Stimulated activated CD8-positive, alpha-beta memory T cell treated with anti-CD3 and anti-CD28 coated beads, Interleukin-2, amount 100 ng/mL, for 48 hours (primary cell): ENCODE measurements around the gene EPHA5.

ENCODE experiments used
- DNase-seq, 2 donors: peaks; one replicate each; pipeline ENCODE4 v3.0.0-alpha.2; 2020; ENCODE audit warnings: low read depth in 2 of 2

The EPHA5 gene

DNA sequence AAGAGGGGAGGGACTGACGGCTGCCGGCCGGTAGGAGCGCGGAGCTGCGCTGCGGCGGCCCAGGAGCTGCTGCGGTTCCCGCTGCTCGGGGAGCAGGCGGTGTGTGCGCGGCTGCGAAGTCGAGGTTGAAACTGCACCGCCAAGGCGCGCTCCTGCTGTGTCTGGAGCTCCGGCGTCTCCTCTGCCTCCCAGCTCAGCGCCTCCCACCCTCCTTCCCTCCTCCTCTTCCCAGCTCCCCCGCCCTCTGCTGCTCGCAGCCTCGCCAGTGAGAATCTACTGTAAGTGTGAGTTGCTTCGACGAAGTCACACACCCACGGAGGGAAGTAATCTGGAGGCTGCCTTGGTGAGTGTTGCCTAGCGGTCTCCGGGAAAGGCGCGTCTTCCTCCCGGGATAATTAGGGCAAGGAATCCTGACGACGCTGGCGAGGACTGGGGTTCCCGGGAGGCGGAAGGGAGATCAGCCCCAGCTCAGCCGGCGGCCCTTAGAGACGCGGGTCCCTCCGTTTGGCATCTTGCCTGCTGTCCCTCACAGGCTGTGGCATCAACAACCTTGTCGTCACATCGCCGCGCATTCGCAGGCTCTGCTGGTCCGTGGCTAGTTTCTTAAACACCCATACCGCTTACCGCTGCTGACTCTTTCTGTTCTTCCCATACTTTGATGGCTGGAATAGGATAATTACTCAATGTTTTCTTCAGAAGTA, at the start of gene EPHA5:
TSS of gene EPHA5 (minus strand) at position 159 of the 701 bp plus-strand sequence. CDS start 747 bp downstream, outside the sequence.
- no peak for DNase-seq

DNA sequence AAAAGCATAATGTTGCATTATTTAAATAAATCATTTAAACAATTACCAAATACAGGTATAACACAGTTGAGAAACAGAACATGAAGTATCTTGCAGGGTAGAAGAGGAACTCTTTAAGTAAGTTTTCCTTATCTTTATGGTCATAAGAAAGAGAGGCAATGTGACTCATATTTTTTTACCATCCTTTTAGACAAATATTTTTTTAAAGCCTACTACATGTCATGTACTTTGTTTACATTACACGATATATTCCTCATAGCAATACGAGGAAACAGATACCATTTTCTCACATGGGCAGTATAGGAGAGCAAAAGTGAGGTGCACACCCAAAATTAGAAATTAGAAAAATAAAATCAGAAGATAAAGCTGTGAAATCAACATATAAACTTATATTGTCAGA, 49.3 kb upstream of the EPHA5 start:
- no peak for DNase-seq

DNA sequence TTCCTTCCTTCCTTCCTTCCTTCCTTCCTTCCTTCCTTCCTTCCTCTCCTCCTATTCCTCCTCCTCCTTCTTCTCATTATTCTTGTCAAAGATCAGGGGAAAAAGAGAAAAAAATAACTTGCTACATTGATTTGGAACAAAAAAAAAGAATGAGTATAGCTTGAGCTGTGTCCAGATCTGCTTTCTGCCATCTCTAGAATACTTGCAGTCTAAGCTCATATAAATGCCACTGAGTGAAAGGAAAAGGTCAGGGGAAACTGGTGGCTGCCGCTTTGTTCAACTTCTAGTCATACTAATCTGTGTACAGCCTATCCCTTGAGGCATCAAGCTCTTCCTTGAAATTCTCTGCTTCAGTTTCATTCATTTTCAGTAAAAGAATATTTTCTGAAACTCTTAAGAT, 28.3 kb upstream of the EPHA5 start:
- no peak for DNase-seq

DNA sequence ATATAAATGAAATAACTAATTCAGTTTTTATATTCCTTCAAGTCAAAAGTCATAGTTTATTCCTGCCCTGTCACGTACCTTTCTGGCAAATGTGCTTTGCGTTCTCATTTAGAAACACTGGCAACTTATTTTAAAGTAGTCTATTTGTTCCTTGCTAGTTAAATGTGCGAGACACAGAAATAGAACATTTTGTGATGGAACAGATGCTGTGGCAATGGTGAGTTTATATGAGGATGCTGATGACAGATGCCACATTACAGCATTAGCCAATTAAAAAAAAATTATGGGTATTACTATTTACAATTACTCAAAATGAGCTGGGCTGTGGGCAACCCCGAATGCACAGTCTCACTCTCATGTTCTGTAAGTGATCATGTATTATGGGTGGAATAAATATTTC, 26.1 kb upstream of the EPHA5 start:
- DNase-seq: no peak

DNA sequence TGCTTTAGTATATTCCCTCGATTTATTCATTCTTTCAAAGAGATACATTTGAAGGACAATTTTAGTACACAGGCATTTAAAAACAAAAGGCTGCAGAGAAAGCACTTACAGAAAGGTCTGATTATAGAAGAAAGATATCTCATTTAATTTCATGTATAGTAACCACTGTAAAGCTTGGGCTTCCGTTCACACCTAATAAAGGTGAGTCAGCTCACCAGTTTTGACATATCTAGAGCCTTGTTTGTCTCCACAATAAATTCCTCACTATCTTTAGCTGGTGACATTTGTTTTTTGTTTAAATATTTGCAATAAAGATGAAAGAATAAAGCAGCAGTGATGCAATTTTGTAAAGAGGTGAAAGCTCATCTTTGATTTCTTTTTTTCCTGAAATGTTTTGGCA, 1.1 kb upstream of the EPHA5 start:
- no peak for DNase-seq

DNA sequence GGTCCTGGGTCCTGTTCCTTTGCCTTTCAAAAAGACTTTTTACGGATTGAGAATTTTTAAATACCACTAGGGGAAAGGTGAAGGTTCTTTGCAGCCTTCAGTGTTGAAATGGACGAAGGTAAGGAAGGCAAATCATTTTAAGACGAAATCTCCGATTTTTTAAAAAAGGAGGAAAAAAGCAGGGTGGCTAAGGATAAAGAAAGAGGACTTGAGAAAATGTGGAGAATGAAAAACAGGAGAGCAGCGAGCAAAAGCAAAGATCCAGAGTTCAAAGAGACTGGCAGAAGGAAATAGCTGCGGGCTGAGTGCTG, 314 bp downstream of the EPHA5 start:
- no peak for DNase-seq

DNA sequence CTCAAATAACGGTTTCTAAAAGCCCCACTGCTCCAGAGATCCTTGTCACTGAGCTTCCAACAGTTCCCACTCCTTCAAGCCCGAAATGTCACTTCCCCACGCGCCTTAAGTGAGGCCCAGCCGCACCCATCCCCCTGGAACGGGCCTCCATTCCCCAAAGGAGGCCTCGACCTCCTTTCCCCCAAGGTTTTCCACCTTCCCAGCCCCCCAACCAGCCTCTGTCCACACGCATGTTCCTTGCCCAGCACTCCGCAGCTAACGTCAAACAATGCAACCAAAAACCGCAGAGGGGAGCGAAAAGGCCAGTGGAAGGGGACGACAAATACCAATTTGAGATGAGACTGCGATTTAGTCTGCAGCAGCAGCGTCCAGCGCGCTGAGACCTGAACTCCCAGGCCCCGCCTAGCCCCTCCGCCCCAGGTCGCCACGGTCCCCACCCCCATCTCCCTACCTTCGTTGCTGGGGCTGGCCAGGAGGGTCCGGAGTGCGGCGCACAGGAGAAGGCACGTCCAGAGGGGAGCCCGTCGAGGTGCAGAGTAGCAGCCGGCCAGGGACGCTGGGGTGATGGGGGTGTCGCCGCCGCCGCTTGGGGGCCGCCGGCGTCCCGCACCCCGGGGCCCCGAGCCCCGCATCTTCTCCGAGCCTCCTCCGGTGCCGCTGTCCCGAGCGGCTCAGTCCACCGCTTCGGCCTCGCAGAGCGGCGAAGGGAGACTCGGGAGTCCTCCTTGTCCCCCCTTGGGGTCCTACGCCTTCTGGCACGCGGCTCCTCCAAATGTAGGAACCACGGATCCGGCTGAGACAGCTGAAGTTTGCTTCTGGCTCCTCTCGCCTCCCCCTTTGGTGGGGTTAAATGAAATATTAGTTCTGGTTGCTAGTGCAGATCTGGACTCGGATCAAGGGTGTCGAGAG, 924 bp downstream of the EPHA5 start:
- DNase-seq: no peak

DNA sequence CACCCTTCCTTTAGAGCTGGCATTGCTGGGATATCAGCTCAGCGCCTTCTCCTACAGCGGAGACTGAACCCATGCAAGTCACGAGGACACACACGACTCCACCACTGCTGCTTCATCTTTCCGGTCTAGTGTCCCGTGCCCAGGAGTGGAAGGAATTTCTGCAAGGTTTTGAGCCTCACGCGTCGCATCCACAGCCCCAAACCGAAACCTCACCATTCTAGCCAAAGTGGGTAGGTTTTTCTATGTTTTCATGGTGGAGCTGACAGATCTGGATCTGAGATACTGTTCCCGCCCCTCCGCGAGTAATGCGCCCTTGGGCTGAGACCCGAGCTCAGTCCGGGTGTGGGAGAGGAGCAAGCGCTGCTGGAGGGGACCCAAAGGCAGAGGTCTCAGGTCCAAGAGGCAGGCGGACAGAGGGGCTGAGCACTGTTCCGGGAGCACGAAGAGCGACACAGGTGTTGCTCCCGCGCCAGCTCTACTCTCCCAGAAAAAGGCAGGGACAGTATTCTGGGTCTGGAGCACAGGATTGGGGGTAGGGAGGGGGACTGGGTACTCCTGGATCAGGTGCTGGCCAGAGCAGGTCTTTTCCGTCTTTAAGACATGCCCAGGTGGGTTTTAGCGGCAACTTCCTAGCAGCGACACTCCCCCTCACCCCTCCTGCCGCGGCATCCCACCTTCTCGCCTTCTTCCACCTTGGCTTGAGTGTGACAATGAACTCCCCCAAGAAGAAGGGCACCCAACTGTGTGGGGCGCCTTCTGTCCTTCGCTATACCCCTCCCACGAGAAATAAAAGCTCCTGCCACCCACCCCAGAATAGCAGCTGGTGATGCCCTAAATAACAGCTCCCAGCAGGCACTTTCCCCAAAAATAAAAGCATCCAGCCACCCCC, 1.8 kb downstream of the EPHA5 start:
- no peak for DNase-seq

DNA sequence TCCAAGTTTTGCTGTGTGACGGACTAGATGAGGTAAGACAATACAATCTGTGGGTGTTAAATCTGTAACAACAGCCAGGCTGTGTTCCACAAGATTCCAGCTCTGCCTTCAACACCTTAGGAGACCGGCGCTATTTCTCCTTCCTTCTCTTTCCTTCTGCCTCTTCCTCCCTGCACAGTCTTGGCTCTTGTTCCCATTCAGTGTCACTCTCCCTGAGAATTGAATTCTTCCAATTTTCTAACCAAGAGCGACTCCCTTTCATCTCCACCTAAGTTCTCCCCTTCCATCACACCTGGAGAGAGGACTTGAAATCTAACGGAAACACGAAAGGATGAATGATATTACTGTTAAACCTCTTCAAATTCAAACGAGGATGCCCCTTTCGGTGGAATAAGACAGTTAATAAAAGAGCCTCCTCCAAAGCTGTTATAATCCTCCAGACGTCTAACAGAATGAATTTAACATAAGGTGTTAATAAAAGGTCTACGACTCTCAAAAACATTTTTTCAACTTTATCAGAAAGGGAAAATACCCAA, 2.7 kb downstream of the EPHA5 start:
- no peak for DNase-seq

DNA sequence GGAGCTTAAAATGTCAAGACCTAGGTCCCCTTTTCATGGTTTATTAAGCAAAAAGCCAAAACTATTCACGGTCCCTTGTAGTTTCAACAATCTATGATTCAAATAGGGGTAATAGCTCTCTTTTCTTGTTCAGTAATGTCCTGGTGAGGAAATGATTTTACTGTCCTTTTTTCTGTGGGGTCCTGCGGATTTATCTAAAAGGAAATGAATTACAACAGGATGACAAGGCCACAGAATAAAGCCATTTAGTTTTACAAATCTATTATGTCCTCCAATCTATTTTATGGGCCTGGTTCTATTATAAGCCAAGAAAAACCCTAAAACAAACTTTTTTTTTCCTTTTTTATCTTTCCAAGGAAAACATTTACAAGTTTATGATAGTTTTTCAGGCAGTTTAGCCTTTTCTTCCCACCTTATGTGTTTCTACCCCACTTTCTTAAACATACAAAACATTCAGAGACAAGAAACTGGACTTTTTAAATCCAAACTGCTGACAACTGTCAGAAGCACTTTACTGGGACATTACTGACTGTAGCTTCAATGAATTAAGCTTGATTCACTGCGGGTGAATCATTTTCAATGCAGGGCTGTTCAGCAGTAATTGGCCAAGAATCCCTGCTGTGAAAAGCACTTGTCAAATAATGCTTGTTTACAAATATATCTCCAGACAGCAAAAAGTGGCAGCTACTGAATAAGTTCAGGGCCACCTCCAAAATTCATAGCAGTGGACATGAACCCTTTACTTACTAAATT, 4.3 kb downstream of the EPHA5 start:
- DNase-seq: no peak

DNA sequence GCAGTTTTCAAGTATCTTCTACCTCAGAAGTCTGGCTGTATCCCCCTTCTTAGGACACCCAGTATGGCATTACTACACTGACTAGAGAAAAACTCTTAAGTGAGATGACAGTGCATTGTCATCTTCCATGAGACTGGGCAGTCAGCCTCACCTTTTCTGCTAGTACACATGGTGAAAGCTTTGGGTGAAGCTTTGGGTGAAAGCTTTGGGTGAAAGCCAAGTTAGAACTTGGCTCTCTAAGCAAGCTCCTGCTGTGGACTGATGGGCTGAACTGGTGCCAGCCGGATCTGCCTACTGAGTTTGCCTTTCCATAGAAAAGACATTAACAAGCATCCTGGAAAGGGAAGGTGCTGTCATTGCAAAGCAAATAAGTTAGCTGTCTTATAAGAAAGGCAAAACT, 8.8 kb downstream of the EPHA5 start:
- DNase-seq: no peak

DNA sequence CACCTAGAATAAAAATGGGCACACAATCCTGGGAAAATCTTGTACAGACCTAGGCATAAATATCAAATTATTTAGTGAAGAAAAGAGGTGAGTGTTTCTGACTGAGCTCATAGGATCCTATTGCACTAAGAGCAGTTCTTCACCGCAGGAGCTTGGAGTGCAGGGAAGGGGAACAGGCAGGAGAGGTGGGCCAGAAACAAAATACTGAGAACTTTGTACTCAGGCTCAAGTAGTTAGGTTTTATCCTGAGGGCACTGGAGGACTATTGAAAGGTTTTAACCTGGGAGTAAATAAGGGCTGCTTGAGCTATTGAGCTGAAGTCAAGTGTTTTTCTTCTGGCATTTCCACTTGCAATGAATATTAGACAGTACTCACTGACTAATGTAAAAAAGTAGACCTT, 12.2 kb downstream of the EPHA5 start:
- no peak for DNase-seq

DNA sequence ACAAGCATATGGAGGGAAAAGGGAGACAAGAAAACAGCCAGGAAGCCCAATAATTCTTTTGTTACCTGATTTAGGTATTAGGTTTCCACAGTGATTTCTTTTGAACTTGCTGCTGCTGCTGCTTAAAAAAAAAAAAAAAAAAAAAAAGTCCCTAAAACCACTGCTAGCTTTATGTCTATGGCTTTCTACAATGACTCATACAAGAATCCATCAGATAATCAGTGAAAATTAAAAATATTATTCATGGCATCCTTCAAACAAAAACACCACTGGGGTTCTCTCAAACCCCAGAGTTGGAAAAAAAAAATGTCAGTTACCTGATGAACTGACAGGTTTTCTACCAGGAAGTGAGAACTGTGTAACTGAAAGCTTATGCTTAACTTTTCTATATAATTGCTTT, 14.3 kb downstream of the EPHA5 start:
- no peak for DNase-seq

DNA sequence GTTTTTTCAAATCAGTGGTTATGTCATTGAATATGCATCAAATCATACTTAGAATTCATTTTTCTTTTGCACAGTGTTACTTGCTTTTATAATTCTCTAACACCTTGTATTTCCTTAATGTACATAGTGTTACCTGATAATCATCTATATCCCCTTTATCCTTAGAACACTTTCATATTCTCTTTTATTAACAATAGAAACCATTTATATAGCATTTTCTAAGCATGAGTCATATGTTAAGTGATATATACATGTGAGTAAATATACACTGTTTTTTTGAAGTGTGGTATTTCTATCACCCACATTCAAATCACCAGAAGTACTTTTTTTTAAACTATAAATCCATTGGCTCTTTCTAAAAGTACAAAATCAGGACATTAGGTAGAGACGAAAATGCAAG, 15.3 kb downstream of the EPHA5 start:
- no peak for DNase-seq

DNA sequence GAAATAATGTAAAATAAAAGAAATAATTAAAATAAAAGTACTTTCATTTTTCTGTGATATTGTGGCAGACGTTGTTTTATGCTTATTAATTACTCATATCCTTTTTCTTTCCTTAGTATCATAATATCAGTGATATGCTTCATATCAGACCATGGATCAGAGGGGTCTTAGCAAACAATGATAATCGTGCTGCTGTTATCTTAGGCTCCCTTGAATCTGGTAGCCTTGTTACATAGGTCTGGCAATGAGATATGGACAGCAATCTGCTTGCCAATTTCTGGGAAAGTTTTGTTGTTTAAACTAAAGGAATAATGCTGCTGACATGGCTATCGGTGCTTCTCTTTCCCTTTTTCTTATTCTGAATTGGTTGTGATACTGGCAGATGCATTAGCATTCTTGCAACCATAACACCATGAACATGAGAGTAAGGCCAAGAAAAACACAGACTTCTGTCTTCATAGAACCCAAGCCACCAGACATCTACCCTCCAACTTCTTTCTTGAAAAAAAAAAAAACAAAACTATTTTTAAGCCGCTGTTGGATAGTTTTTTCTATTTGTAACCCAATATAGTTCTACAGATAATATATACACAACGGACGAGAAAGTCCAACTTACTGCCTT, 16.4 kb downstream of the EPHA5 start:
- DNase-seq: no peak

DNA sequence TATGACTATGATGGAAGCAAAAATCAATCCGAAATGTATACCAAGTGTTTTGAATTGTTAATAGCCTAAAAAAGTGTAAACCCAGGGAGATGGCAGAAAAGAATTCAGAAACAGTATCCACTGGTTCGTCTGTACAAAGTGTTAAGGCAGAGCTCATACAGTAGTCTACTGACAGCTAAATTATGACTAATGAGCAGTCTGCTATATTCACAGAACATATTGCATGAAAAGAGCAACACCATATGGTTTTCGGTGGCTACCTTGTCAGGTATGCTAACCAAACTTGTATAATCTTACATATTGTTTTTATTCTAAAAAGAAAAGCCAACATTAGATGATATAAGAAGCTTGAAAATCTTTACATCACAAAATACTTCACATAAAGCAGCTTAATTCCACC, 18.5 kb downstream of the EPHA5 start:
- DNase-seq: no peak

DNA sequence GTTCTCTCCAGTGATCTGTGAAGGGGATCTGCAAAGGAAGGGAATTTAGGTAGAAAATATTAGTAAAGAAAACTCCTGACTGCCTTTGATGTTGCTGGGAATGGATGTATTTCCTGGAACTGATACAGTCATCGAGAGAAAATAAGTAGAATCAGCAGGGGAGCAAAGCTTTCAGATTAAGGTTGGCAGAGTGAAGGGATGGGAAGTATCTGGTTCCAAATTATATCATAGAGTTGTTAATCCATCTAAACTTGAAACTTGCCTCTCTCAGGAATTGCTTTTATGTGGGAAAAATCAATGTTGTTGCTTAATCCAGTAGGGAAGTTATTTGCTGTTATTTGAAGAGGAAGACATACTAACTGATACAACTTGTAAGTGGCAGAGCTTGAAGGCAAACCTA, 19.3 kb downstream of the EPHA5 start:
- DNase-seq: no peak

DNA sequence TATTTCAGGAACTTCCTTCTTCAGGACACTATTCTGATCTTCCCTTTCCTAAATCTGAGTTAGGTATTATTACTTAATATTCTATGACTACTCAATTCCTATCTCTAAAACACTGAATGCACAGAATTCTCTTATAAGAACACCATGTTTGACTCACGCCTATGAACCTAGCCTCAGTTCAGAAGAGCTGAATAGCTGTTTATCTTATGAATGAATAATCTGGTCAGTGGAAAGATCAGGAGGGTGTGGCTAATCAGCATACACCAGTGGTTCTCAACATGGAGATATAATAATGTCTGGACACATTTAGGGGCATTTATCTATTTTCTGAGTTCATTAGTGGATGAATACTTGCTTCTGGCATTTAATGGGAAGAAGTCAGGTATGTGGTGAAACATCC, 24.2 kb downstream of the EPHA5 start:
- no peak for DNase-seq

DNA sequence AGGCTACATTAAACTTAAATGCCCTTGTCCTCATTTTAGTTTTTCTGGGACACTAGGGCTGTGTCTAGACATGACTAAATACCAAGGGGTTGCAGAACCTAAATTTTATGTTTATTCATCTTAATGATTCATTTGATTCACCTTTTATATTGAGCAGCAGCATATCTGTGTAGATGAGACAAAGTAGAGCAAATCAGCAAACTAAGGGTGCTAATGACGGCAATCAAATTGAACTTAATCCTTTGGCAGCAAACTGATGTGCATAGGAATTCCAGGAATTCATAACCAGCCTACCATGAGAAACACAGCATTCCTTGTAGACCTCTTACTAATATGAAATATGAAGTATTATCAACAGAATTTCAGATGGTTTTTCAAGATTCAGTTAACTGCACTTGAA, 25.1 kb downstream of the EPHA5 start:
- no peak for DNase-seq

DNA sequence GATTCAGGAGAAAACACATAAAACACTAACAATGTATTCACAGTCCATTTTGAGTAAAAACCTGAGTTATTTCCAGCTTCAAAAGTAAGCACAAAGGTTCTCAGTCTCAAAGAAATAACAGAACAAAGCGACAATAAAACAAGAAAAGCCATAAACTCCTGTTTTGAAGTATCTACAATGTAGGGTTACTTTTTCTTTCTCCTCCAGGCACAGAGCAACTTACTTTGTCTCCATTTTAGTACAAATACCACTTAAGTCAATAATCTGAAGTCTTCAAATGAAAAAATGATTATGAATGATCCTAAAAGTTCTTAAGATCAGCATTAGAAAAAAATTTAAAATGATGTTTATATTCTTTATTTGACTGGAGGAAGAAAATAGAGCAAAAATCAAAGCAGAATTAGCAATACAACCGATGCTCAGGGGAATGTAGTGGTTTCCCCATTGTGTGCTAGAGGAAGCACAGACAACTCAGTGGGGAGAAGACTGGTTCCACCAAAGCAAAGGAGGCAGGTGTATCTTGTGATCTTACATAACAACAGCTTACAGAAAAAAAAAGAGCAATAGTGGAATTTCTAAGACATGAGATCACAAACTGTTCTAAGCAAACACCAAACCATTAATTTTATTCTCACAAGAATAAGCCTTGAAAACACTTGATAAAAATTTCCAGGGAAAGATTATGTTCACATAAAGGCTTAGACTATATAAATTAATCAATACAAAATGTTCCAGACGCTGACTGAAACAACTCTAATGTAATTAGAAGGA, 35.1 kb downstream of the EPHA5 start:
- no peak for DNase-seq
